Astrocyte (in vitro differentiated cells and primary cell): ENCODE measurements around the gene RAB4B.

ENCODE experiments used
- CTCF ChIP-seq: IDR thresholded peaks from 2 replicates; pipeline ENCODE4 v1.5.1; 2011; ENCODE audit warnings: low read depth, mild to moderate bottlenecking, inconsistent platforms, low read length, moderate library complexity; ENCODE audit not compliant: insufficient read depth
- EZH2 ChIP-seq: IDR thresholded peaks from 2 replicates; pipeline ENCODE4 v1.6.1; 2012; ENCODE audit warnings: mild to moderate bottlenecking, low read length, inconsistent platforms; ENCODE audit not compliant: insufficient read depth

- TF ChIP-seq EZH2 (no peak), CTCF (no peak)
These were observed 41.4 kb upstream of the RAB4B start for GRCh38 chr19:40736661-40737060.
